ENCODE measurements around the gene AKAP13. TPM values are rescaled to one million over a fixed set of nuclear protein-coding genes. Genes with fewer than 3 reads are reported as not detected.
"Not testable (repeated sequence)": the region's sequence is repeated elsewhere in the genome, so short reads cannot be mapped to it uniquely, and the experiment has no call there.

The AKAP13 gene
- total RNA-seq, 1 donor from 2014 or later, result 149 TPM

DNA sequence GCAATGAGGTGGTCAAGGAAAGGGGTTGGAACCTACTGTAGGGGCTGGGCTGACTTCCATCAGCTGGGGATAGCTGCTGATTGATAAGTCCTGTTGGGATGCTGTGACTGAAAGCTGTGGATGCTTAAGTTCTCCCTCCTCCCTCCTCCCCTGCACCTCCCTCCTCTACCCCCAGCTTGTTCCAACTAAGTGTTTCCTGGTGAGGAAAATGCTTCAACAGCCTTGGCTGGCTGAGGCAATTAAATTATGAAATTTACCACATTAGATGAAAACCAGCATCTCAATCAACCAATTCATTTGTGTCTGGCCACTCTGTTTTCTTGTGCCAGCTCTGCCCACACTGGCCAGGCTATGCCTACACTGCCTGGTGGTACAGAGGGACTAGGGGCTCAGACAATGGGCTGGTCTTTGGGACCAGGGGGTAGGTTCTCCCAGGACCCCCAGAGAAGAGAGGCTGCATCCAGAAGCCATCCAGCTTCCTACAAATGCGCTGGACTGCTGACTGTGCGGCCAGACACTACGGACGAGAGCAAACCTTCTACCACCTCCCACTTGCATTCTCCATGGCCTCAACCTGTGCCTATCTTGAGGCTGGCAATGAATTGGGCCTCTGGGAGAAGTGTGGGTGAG is 411.8 kb downstream of the AKAP13 start:
- intact Hi-C loops (cut with micrococcal nuclease), result loop anchor here (5.0 kb wide), 2 partner anchors 35 to 60 kb away; no protein-coding TSS in a partner anchor

DNA sequence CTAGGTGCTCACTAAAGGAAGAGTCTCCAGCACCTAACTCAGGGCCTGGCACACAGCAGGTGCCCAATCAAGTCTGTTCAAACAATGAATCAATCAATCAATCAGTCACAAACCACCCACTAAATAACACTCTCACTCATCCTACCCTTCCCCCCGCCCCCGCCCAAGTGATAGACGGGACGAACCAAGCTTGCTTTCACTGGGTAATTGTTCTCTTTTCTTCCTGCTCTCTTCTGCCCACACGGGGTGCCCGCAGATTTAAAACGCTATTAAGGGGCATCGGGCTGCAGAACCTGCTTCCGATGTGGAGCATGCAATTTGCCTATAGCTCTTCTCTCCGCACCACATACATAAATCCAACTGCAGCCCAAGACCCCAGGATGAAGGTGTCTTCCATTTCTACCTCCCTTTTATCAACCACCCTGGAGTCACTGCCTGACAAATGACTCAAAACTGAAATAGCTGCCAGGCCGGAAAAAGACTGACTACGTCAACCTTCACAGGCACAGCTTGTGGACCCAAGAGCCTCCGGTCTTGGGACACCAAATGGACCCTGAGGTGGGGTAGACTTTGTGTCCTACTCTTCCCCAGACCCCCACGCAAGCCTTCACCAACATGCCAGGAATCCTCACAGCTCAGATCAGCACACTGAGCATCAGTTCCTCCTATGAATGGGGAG is 412.6 kb downstream of the AKAP13 start:
- intact Hi-C loops (cut with micrococcal nuclease), result loop anchor here (5.0 kb wide), 2 partner anchors 36 to 61 kb away; no protein-coding TSS in a partner anchor

DNA sequence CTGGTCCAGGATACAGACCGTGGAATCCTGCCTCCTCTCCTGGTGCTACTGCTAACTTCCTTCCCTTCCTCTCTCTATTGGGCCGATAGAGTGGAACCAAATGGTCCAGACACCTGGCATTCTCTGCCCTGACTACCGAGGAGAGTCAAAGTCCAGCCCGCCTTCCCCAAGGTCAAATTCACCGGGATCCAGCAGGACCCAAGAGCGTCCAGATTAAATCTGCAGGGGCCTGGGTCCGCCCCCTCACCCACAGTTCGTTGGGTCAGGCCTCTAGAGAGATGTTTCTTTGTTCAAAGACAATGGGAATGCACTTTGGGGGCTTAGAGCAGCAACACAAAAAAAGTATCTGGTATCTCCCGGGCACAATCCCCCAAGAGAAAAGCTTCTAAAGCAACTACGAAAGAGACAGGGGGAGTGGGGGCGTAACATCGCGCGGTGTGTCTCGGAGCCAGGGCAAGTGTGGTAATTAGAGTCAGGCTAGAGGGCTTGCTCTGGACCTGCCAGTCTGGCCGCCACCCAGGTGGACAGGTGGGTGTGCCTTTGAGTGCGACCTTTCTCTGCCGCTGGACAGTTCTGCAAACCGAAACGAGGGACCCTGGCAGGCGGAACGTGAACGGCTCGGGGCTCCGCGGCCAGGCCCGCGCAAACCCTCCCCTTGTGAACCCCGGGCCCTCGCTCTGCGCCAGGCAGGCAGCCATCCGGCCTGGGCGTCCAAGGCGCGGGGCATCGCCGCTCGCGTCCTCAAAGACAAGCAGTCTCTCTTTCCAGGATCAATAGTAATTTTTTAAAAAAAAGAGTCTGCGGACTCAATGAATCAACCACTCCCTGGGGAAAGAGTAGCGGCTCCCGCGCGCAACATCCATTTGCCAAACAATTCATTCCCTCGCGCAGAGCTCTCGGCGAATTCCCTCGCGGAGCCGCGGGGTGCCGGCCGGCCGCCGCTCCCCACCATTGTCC is 413.5 kb downstream of the AKAP13 start:
- intact Hi-C loops (cut with micrococcal nuclease), result loop anchor here (1.0 to 5.0 kb wide), 4 partner anchors 9 to 62 kb away; no protein-coding TSS in a partner anchor

DNA sequence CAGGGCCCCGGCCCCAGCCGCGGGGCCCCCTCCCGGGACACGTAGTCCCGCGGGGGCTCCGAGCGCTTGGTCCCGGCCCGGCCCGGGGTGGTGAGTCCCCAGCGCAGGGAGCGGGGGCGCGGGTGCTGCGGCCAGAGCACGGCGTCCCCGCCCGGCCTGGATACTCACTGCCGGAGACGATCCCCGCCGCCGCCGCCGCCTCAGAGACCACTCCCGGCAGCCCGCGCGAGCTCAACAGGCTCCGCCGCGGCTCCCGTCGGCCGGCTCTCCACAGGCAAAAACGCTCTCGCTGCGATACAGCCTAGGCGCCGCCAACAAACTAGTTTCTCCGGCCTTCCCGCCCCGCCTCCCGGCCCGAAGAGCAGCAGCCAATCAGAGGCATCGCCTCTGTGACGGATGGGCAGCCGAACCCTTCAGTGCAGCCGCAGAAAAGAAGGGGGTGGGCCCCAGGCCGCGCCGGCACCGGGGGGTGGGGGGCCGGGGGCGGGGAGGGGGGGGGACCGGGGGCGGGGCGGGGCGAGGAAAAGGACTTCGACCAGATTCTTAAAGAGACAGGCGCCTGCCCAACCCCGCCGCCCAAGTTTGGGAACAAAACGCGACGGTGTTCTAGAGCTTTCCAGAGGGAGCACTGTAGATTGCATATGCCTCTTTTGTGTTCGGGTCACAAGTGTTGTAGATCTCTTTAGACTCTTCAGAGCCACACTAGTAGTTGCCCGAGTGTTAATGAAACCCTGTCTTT is 414.4 kb downstream of the AKAP13 start, which contains the start of gene KLHL25:
Gene KLHL25 (minus strand): TSS at position 328 of the 739 bp plus-strand sequence. CDS start 25,115 bp downstream, outside the sequence.
- intact Hi-C loops (cut with micrococcal nuclease), result loop anchor here (1.0 to 5.0 kb wide), 4 partner anchors 9 to 62 kb away; no protein-coding TSS in a partner anchor

DNA sequence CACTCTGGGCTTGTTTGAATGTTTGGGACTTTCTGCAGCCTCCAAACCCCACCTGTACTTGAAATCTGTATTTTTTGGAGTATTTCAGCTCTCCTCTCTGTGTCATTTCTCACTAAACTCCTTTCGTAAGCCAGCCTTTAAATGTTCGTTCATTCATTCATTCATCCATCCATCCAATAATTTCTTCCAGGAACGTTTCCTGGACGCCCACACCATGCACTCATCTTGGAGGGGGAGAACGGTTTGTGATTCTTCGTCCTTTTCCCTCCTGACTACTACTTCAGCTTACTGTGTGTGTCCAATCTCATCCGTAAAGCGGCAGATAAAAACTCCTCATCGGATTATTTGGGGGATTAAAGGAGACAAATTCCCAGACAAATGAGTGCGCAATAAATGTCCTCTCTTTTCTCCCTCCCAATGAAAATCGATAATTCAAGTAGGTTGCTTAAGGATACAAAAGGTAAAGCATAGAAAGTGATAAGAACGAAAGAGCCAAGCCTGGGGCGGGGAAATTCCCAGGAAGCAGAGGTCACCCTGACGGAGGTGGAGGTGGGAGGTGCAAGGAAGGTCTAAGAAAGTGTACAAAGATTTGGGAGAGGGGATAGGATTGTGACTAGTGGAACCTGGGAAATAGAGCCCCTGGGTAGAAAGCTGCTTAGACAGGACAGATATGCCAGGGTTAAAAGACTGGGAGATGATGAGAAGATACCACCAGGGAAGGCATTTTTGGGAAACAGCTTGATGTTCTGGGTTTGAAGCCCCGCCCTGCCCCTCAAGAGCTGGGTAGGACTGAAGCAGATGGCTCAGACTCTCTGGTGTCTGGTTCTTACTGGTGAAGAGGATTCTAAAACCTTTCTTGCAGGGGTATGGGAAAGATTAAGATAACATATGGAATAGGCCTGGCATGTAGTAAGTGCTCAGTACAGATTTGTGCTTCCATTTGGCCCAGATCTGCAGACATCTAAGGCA is 415.2 kb downstream of the AKAP13 start:
- intact Hi-C loops (cut with micrococcal nuclease), result no loop called here

- intact Hi-C loops (cut with micrococcal nuclease), result not testable (repeated sequence)
These were observed 416.0 kb downstream of the AKAP13 start for GRCh38 chr15:85796371-85796770.
